Naive B cell (primary cell): ENCODE measurements around the gene BORCS5. TPM values are rescaled to one million over a fixed set of nuclear protein-coding genes. Genes with fewer than 3 reads are reported as not detected.

Experiments
- ATAC-seq, 2 donors: fragments of 150-1000 bp; cut with Tn5 transposase; 2 replicates each; pipeline ENCODE4 v1.10.0; 2021; ENCODE audit warnings: low read depth in 2 of 2, mild to moderate bottlenecking in 2 of 2, moderate library complexity in 2 of 2
- DNase-seq: peaks from one replicate; pipeline ENCODE4 v3.0.0; 2022
- H3K27ac Mint-ChIP-seq, 6 donors: one replicate each; pipeline ENCODE4 v1.8.0; 2020 to 2022; ENCODE audit warnings: mild to moderate bottlenecking in 6 of 6, mixed read lengths in 6 of 6, moderate library complexity in 5 of 6, inconsistent platforms in 2 of 6
- H3K27me3 Mint-ChIP-seq, 3 donors: one replicate each; pipeline ENCODE4 v1.8.0; 2021 to 2022; ENCODE audit warnings: mixed read lengths in 3 of 3, mild to moderate bottlenecking in 1 of 3
- H3K36me3 Mint-ChIP-seq, 2 donors: one replicate each; pipeline ENCODE4 v1.8.0; 2020 to 2022; ENCODE audit warnings: mixed read lengths in 2 of 2, inconsistent platforms in 1 of 2, mild to moderate bottlenecking in 1 of 2
- H3K4me1 Mint-ChIP-seq, 3 donors: one replicate each; pipeline ENCODE4 v1.8.0; 2020 to 2022; ENCODE audit warnings: mixed read lengths in 3 of 3, inconsistent platforms in 1 of 3, mild to moderate bottlenecking in 1 of 3, moderate library complexity in 1 of 3
- H3K4me3 Mint-ChIP-seq, 8 donors: one replicate each; pipeline ENCODE4 v1.8.0; 2020 to 2022; ENCODE audit warnings: mild to moderate bottlenecking in 8 of 8, mixed read lengths in 8 of 8, moderate library complexity in 8 of 8, inconsistent platforms in 2 of 8
- H3K9me3 Mint-ChIP-seq, 7 donors: one replicate each; pipeline ENCODE4 v1.8.0; 2020 to 2022; ENCODE audit warnings: mixed read lengths in 7 of 7, mild to moderate bottlenecking in 5 of 7, inconsistent platforms in 2 of 7, moderate library complexity in 1 of 7
- polyA plus RNA-seq, 6 donors: library from polyadenylated mRNA; unstranded; fragments of 300-500 nt; fragmentation: Illumina TruSeq; gene quantifications; one replicate each; pipeline ENCODE4 v1.2.3, GENCODE V29; 2021; ENCODE audit warnings: low read depth in 6 of 6

The BORCS5 gene
- polyA plus RNA-seq, 6 donors from 2014 or later: 8.3 to 43.8 (median 14.4) TPM

GRCh38 chr12:12384571-12385340 is 27.9 kb downstream of the BORCS5 start:
- peaks cover 9 to 24% (median 13%) of the 10 kb centered on the region in 3 donors for H3K4me1 Mint-ChIP-seq
- no peaks in the 10 kb centered on the region for H3K9me3 Mint-ChIP-seq
- no peak overlapping the region for H3K4me3 Mint-ChIP-seq
- DNase-seq (no peak), ATAC-seq (no peak)
- peaks cover 0 to 23% of the 10 kb centered on the region in 2 donors for H3K36me3 Mint-ChIP-seq
- H3K27me3 Mint-ChIP-seq: no peaks in the 10 kb centered on the region
- peak overlapping the region in 3 of 6 donors; percentile 34 to 92 (median 53) for H3K27ac Mint-ChIP-seq

- ATAC-seq: no peak
- H3K27ac Mint-ChIP-seq: no peak overlapping the region
These were observed 30.6 kb downstream of the BORCS5 start for GRCh38 chr12:12387501-12387900.

GRCh38 chr12:12392413-12392812 is 35.5 kb downstream of the BORCS5 start:
- Mint-ChIP-seq H3K27ac (no peak overlapping the region), H3K36me3 (peaks cover 7 to 11% of the 10 kb centered on the region in 2 donors), H3K4me1 (peaks cover 0 to 12% (median 5%) of the 10 kb centered on the region in 3 donors), H3K27me3 (no peaks in the 10 kb centered on the region), H3K9me3 (no peaks in the 10 kb centered on the region), H3K4me3 (no peak overlapping the region)
- DNase-seq: no peak
- ATAC-seq: no peak

More at GRCh38 chr12:12387501-12387900, 30.6 kb downstream of the BORCS5 start:
- Mint-ChIP-seq H3K4me3 (no peak overlapping the region), H3K27me3 (no peaks in the 10 kb centered on the region), H3K4me1 (peaks cover 0 to 9% (median 8%) of the 10 kb centered on the region in 3 donors), H3K36me3 (peaks cover 0 to 25% of the 10 kb centered on the region in 2 donors), H3K9me3 (no peaks in the 10 kb centered on the region)
- DNase-seq: no peak

DNA sequence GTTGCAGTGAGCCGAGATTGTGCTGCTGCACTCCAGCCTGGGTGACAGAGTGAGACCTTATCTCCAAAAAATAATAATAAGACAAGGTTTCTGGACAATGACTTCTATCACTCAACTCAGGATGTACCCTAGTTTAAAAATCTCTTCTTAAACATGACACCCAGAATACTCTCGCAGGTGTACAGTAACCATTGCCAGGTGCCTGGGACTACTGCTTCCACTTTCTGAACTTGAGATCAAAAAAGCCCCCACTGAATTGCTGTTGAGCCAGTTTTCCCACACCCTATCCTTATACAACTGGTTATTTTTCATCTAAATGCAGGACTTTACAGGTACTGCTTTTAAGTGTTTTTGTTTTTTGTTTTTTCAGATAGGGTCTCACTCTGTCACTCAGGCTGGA is 36.3 kb downstream of the BORCS5 start:
- no peaks in the 10 kb centered on the region for H3K27me3 Mint-ChIP-seq
- no peak overlapping the region for H3K4me3 Mint-ChIP-seq
- DNase-seq (no peak), ATAC-seq (no peak)
- no peak overlapping the region for H3K27ac Mint-ChIP-seq
- H3K36me3 Mint-ChIP-seq: peaks cover 7 to 11% of the 10 kb centered on the region in 2 donors
- no peaks in the 10 kb centered on the region for H3K9me3 Mint-ChIP-seq
- H3K4me1 Mint-ChIP-seq: peaks cover 0 to 12% (median 5%) of the 10 kb centered on the region in 3 donors

GRCh38 chr12:12396694-12397093 is 39.8 kb downstream of the BORCS5 start:
- ATAC-seq (no peak), DNase-seq (no peak)
- H3K27me3 Mint-ChIP-seq: no peaks in the 10 kb centered on the region
- peaks cover 0 to 8% (median 5%) of the 10 kb centered on the region in 3 donors for H3K4me1 Mint-ChIP-seq
- peaks cover 0 to 9% (median 3%) of the 10 kb centered on the region in 7 donors for H3K9me3 Mint-ChIP-seq
- H3K36me3 Mint-ChIP-seq: peaks cover 16 to 17% of the 10 kb centered on the region in 2 donors
- no peak overlapping the region for H3K27ac Mint-ChIP-seq
- H3K4me3 Mint-ChIP-seq: no peak overlapping the region

GRCh38 chr12:12397184-12397583 is 40.3 kb downstream of the BORCS5 start:
- H3K9me3 Mint-ChIP-seq: peaks cover 0 to 9% (median 3%) of the 10 kb centered on the region in 7 donors
- H3K36me3 Mint-ChIP-seq: peaks cover 16 to 17% of the 10 kb centered on the region in 2 donors
- H3K27ac Mint-ChIP-seq: no peak overlapping the region
- no peak for ATAC-seq
- no peaks in the 10 kb centered on the region for H3K27me3 Mint-ChIP-seq
- no peak for DNase-seq
- peaks cover 0 to 8% (median 5%) of the 10 kb centered on the region in 3 donors for H3K4me1 Mint-ChIP-seq
- no peak overlapping the region for H3K4me3 Mint-ChIP-seq

DNA sequence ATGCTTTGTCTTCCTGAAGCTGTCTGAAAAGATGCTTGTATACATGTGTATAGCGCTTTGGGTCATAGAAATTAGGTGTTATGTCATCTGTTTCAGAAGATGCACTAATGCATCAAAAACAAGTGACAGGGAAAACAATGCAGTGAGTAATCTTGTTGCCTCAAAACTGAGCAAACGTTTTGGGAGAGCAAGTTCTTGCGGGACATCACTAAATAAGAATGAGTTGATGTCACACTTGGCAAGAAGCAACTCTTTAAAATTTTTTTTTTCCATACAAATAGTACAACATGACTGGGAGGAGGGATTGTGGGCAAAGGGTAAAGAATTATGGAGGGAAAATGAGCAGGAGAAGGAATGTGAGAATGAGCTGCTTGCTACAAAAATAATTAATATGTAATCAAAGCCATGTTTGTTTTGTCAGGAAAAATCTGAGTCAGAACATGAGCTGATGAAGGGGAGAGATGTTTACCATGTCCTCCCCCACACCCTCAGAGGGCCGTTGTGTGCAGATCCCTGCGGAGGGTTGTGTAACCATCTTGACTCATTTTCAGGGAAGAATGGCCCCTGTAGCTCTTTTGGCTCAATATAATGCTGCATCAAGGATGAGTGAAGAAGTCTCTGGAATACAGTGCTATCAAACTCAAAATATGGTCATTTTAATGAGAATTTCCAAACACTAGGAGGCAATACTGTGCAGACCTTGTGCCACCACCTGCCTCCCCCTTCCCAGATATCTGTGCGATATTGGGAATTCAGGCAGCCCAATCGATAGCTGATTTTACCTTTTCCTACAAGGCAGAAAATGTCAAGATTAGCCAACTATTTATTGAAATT is 41.4 kb downstream of the BORCS5 start:
- no peak for ATAC-seq
- peaks cover 16 to 17% of the 10 kb centered on the region in 2 donors for H3K36me3 Mint-ChIP-seq

GRCh38 chr12:12399161-12399560 is 42.3 kb downstream of the BORCS5 start:
- no peak overlapping the region for H3K27ac Mint-ChIP-seq
- H3K36me3 Mint-ChIP-seq: peaks cover 16 to 17% of the 10 kb centered on the region in 2 donors
- peaks cover 3 to 11% (median 8%) of the 10 kb centered on the region in 3 donors for H3K4me1 Mint-ChIP-seq
- H3K27me3 Mint-ChIP-seq: no peaks in the 10 kb centered on the region
- ATAC-seq (no peak), DNase-seq (no peak)
- H3K9me3 Mint-ChIP-seq: peaks cover 0 to 9% (median 3%) of the 10 kb centered on the region in 7 donors
- H3K4me3 Mint-ChIP-seq: no peak overlapping the region

More for the DNA sequence above, 41.4 kb downstream of the BORCS5 start:
- no peak for DNase-seq
- H3K27me3 Mint-ChIP-seq: no peaks in the 10 kb centered on the region
- H3K4me3 Mint-ChIP-seq: no peak overlapping the region
- H3K9me3 Mint-ChIP-seq: peaks cover 0 to 9% (median 3%) of the 10 kb centered on the region in 7 donors
- H3K27ac Mint-ChIP-seq: peak overlapping the region in 1 of 6 donors; percentile 38
- peaks cover 2 to 8% (median 5%) of the 10 kb centered on the region in 3 donors for H3K4me1 Mint-ChIP-seq

- DNase-seq: no peak
- Mint-ChIP-seq H3K36me3 (peaks cover 11 to 15% of the 10 kb centered on the region in 2 donors), H3K4me1 (peaks cover 3 to 11% (median 6%) of the 10 kb centered on the region in 3 donors), H3K27me3 (no peaks in the 10 kb centered on the region), H3K4me3 (no peak overlapping the region), H3K9me3 (peaks cover 0 to 9% (median 3%) of the 10 kb centered on the region in 7 donors), H3K27ac (no peak overlapping the region)
- ATAC-seq: no peak
These were observed 43.0 kb downstream of the BORCS5 start for GRCh38 chr12:12399776-12400305.

GRCh38 chr12:12400793-12401192 is 43.9 kb downstream of the BORCS5 start:
- Mint-ChIP-seq H3K27me3 (no peaks in the 10 kb centered on the region), H3K9me3 (peaks cover 0 to 9% (median 3%) of the 10 kb centered on the region in 7 donors), H3K4me1 (peaks cover under 1 to 6% (median 3%) of the 10 kb centered on the region in 3 donors), H3K4me3 (no peak overlapping the region), H3K27ac (peak overlapping the region in 1 of 6 donors; percentile 69), H3K36me3 (peaks cover 8 to 13% of the 10 kb centered on the region in 2 donors)
- ATAC-seq (no peak), DNase-seq (no peak)

DNA sequence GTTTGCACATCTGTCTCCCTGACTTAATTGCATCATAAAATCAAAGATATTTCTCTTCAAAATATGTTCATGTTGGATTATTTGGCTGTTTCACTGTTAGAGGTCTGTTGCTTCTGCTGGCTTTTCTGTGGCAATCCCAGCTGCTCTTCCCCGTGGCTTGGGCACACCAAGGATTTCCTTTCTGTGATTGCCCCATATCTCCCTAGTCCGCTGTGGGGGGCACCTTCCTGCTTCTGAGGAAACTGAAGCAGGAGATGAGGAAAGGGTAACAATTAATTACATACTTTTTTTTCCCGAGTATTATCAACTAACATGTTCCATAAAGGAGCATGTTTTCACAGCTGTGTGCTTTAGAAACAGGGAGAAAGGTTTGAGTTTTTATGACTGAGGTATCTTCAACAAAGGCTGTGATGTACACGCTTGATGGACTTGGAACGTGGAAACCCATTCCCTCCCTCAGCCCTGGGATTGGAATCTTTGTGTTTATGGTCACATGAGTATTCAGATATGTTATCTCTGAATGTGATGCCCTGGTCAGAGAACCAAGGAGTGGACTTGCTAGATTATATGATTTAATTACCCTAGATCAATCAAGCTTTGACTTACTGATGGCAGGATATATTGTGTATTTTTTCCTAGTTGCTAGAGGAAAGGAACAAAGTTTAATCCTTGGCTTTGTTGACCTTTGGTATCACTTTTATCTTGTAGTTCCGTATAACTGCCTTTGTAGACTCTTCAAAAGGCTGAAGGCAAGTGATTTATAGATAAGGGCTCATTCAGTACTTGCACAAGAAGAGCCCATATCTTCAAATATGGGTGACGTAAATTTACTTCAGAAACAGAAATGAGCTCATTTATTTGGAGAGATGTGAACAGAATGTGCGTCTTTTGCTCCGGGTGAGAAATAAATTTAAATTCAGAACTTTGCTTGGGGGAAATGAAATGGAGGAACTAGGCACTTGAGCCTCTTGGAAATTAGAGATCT is 46.7 kb downstream of the BORCS5 start:
- H3K4me1 Mint-ChIP-seq: peaks cover 3 to 6% (median 4%) of the 10 kb centered on the region in 3 donors
- no peak for DNase-seq
- peaks cover 8 to 13% of the 10 kb centered on the region in 2 donors for H3K36me3 Mint-ChIP-seq
- H3K27ac Mint-ChIP-seq: peak overlapping the region in 1 of 6 donors; percentile 37
- H3K4me3 Mint-ChIP-seq: no peak overlapping the region
- peaks cover 0 to 9% (median 3%) of the 10 kb centered on the region in 7 donors for H3K9me3 Mint-ChIP-seq
- no peaks in the 10 kb centered on the region for H3K27me3 Mint-ChIP-seq
- ATAC-seq: no peak

DNA sequence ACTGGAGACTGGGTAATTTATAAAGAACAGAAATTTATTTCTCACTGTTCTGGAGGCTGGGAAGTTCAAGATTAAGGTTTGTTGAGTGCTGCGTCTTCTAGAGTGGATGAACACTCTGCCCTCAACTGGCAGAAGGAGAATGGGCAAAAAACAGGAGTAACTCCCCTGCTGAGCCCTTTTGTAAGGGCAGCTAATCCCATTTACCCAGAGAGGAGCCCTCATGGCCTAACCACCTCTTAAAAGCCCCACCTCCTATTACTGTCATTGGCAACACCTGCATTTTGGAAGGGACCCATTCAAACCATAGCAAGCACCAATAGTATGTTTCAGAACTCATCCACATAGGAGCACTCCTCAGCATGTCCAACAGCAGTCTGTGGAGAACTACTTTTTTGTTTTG is 47.4 kb downstream of the BORCS5 start:
- H3K27me3 Mint-ChIP-seq: no peaks in the 10 kb centered on the region
- no peak overlapping the region for H3K4me3 Mint-ChIP-seq
- H3K4me1 Mint-ChIP-seq: peaks cover 3 to 6% (median 4%) of the 10 kb centered on the region in 3 donors
- no peak overlapping the region for H3K27ac Mint-ChIP-seq
- peaks cover 0 to 9% (median 3%) of the 10 kb centered on the region in 7 donors for H3K9me3 Mint-ChIP-seq
- ATAC-seq (no peak), DNase-seq (no peak)
- H3K36me3 Mint-ChIP-seq: peaks cover 8 to 11% of the 10 kb centered on the region in 2 donors
